HG03565 (cell line): Measurements from ENCODE around the gene FBLN5.
A peak's percentile ranks its signal among the peaks of the same experiment; 100 is the strongest.
"Not testable (repeated sequence)": the region's sequence is repeated elsewhere in the genome, so short reads cannot be mapped to it uniquely, and the experiment has no call there.

Source experiments
- ATAC-seq: cut with Tn5 transposase; IDR thresholded peaks from one replicate; pipeline ENCODE4 v1.9.1; 2021; ENCODE audit warnings: mild to moderate bottlenecking, moderate library complexity; ENCODE audit not compliant: unreplicated experiment

Gene FBLN5

GRCh38 chr14:91886961-91887360 is 60.5 kb downstream of the FBLN5 start:
- no peak for ATAC-seq

DNA sequence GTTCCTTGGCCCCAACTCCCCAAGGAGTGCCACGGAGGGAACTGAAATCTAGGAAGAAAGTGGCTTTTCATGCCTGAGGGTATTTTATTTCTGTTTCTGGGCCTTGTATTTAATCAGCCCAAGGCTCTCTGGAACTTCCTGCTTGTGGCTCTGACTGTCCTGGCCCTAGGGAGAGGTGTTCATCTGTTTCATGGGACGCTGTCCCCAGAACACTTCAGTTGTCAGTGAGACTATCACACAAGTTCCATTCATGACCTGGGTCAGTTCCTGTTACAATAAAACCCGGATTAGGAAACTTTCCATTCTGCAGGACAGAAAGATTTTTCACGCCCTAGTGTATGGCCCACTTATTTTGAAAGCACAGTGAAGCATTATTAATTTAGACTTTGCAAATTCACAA is 61.7 kb downstream of the FBLN5 start:
- ATAC-seq = no peak

DNA sequence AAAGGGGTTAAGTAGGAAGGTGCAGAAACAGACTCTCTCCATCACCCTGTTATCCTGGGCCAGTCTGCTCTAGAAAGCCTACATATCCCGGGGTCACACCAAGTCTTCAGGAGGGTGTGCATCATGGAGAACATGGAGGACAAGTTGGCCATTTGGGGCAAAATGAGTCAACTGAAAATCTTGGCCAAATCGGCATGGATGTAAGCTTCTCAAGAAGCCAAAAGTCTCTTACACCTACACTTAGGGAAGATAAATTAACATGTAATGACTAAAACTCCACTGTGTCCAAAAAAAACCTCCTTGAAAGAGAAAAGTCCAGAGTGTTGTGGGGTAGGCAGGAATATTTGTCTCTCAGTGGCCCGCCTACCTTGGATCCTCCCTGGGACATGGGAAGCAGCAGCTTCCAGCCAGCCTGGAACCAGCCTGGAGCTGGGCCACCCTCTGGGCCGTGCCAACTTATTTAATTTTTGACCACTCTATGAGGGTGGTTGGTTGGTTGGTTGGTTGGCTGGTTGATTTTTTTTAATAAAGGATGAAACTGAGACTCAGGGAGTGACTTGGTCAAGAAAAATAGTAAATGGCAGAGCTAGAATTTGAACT is 62.3 kb downstream of the FBLN5 start:
- no peak for ATAC-seq

DNA sequence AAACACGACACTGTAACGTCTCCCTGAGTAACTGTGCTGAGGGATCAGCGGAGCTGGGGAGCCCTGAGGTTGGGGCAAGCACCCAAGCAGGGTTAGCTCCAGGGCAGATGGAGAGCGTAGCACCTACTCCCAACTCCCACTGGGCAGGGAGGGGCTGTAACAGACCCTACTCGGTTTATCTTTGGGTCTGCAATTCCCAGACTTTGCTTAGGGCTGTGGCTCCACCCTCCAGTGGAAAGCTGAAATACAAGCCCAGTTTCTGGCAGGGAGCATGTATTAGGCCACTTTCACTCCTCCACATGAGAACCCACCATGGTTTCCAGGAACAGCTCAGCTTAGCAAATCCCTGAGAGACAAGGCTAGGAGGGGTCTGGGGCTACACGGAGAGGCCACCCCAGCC is 62.8 kb downstream of the FBLN5 start:
- no peak for ATAC-seq

DNA sequence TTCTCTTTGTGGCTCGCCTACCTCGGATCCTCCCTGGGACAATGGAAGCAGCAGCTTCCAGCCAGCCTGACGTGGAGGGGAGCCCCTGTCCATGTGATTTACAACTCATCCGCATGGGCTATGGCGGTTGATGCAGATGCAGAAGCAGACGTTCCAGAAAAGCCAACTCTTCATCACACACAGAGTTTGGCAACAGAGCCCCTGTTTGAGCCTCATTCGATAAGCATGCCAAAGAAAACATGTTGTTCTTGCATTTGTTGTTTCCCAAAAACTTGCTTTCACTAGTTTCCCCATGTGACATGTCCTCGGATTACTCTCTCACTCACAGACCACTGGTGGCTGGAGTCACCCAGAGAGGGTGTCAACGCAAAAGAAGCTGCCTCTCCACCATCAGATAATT is 63.7 kb downstream of the FBLN5 start:
- no peak for ATAC-seq

DNA sequence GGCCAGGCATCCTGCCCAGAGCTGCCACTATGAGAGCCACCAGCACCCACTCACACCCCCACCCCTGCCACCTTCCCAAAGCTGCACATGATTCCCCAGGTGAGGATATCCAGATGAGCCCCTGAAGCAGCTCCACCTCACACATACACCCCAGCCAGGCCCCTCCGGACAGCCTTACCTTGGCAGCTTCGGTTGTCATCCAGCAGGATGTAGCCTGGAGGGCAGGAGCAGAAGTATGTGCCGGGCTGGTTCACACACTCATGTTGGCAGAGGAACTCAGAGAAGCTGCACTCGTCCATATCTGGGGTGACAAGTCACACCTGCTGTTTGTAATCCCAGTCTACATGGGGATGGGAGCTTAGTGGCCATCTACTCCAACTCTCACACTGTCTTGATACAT is 64.7 kb downstream of the FBLN5 start:
- no peak for ATAC-seq

GRCh38 chr14:91882369-91882768 is 65.1 kb downstream of the FBLN5 start:
- no peak for ATAC-seq

GRCh38 chr14:91879196-91879595 is 68.3 kb downstream of the FBLN5 start:
- no peak for ATAC-seq

DNA sequence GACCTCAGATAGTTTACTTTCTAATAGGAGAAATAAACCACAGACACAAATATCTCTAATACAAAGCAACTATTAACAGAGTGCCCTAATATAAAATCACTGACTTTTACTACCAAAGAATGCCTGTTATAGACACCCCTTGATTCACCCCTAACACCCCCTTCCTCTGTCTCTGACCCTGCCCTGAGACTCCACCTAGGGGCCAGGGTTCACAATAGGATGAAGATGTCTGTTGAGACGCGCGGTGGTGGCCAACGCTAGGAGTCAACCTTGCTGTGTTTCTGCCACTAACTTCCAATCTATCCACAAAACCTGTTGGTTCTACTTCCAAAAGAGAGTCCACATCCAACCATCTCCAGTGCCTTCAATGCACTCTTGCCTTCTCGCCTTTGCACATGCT is 69.2 kb downstream of the FBLN5 start:
- ATAC-seq = no peak

DNA sequence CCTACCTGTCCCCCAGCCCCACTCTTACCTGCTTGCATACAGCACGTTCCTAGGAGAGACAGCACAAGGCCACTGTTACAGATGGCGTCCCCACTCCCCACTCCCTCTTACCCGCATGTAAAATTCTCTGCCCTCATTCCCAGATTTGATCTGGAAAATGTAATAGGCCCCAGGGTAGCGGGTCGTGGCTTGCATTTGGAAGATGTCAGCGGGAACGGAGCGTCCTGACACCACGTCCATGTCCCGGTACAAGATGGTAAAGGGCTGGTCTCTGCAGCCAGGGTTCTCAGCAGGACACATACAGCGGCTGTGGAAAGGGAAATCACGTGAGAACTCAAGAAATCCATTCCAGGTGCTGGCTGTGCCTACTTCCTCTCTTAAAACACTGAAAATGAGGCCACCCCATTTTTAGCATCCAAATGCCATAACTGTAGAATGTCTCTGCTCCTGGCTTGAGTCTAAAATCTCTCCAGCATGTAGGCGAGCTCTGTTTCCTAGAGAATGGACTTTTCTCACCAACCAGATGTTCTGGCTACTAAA is 70.0 kb downstream of the FBLN5 start:
- ATAC-seq = no peak

GRCh38 chr14:91876492-91876891 is 71.0 kb downstream of the FBLN5 start:
- no peak for ATAC-seq

- ATAC-seq = no peak
Measured at GRCh38 chr14:91875525-91876286, 71.8 kb downstream of the FBLN5 start.

GRCh38 chr14:91873471-91874415 is 73.8 kb downstream of the FBLN5 start:
- ATAC-seq = peak; percentile 79

DNA sequence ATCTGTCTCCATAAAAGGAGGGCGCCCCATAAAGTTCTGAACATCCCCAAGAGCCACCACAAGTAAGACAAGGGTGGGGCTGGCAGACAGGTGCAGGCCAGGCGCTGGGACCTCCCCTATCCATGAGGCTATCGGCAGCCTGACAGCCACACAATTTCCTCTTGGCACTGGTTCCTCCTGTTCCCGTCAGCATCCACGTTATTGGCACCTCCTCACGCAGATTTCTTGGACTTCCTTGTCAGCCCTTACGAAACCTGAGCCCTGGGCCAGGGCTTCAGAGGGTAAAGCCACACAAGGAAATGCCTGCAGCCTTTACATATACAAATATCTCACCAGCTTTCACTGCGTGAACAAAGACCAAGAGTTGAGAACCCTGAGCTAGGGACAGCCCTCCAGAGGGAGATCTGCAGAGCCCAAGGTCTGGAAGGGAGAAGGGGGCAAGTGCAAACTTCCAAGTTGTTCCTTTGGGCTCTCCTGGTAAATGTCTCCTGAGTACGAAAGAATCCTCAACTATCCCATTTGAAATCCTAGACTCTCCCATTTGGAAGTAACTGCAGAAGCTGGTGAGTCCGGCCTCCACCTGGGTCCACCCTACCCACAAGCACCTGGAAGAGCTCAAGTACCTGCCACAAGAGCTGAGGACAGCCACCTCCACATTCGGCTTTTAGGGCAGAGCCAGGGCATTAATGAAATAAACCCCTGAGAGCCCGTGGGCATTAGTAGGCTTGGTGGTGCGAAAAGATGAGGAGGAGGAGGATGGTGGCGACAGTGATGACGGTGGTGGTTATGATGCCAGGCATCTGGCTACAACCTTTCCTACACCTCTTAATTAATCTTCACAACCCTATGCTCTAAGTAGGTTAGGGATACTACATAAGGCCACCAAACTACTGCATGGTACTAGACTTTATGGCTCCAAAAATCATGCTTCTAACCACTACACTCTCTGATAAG is 74.7 kb downstream of the FBLN5 start:
- peak; percentile 7 for ATAC-seq

- peak; percentile 38 for ATAC-seq
Measured at GRCh38 chr14:91872011-91872501, 75.4 kb downstream of the FBLN5 start.

DNA sequence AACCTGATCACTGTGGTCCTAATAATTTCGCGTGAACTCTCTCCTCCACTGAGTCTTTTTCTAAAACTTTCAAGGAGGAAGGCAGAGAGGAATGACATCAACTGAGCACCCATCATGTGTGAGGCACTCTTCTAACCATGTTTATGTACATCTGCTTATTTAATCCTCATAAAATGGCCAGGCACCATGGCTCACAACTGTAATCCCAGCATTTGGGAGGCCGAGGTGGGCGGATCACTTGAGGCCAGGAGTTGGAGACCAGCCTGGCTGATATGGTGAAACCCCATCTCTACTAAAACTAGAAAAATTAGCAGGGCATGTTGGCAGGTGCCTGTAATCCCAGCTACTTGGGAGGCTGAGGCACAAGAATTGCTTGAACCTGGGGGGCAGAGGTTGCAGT is 76.1 kb downstream of the FBLN5 start:
- ATAC-seq = not testable (repeated sequence)

GRCh38 chr14:91870890-91871289 is 76.6 kb downstream of the FBLN5 start:
- ATAC-seq = no peak

DNA sequence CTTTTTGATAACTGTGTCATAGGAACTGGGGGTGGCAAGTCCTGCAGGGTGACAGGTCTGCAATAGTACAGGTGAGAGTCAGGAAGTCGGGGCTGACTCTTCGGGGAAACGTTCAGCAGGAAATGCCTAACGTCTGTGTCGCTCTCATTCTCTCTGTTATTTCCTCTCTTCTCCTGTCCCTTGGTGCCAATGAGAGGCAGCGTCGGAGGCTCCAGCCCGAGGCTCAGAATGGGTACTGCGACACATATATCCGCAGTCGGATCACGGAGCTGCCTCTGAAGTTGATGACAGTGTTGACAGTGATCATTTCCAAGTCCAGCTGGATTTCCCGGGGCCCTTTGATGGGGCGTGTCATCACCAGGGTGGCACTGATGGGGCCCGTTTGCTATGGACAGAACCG is 77.5 kb downstream of the FBLN5 start:
- ATAC-seq = no peak

DNA sequence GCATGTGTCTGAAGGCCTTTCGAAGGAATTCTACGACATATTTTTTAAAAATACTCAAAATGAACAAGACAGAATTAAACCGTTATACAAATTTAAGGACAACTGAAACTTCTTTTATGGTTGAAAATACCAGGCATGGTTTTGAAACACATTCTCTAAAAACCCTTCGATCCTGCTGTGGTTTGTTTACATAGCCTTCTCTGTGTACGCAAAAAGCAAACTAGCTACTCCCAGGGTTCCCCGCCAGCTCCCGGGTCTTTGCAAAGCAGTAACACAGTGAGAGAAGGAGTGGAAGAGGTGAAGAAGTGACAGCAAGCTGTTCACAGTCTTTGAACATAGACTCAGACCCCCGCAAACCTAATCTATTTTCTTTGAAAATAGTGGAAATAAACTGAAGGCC is 77.9 kb downstream of the FBLN5 start:
- no peak for ATAC-seq
